SK-N-MC (cell line): ENCODE data around the gene PID1.

Experiments used
- EZH2 ChIP-seq: fragments of 200-600 bp; sonication (generic); IDR thresholded peaks from one replicate; pipeline ENCODE4 v1.6.1; 2017; ENCODE audit warnings: antibody characterized with exemption
- FOXP2 ChIP-seq: optimal IDR thresholded peaks from 2 replicates; pipeline ENCODE3; 2011; ENCODE audit warnings: mild to moderate bottlenecking, moderate library complexity; ENCODE audit not compliant: insufficient read depth; ENCODE audit errors: extremely low read length, control extremely low read depth
- POLR2AphosphoS5 ChIP-seq: IDR thresholded peaks from 2 replicates; pipeline ENCODE4 v1.6.1; 2012; ENCODE audit warnings: mild to moderate bottlenecking, low read depth, low read length, borderline replicate concordance

DNA sequence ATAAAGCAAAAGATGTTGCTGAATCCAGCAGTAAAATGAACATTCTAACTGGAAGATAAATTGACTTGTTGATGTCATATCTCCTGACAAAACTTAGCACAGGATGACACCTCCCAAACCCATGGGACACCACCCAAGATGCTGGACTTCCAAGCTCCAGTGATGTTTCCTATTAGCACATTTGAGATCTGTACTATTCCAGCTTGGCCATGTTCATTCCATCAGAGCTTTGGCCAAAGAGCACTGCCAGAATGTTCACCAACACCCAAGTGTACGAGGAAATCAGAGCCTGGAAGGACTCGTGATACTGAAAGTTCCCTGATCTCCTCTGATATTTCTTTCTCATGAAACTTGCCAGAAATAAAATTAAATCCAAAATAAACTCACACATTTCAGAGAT is 44.7 kb downstream of the PID1 start:
- TF ChIP-seq POLR2AphosphoS5 (no peak), EZH2 (no peak), FOXP2 (no peak)
